CD4-positive, CD25-positive, alpha-beta regulatory T cell (primary cell): ENCODE measurements around the gene RIN1. TPM values are rescaled to one million over a fixed set of nuclear protein-coding genes. Genes with fewer than 3 reads are reported as not detected.

Source experiments
- ATAC-seq, 2 donors: fragments of 150-1000 bp; cut with Tn5 transposase; one replicate each; pipeline ENCODE4 v1.10.0; 2021; ENCODE audit warnings: low read depth in 2 of 2, moderate number of reproducible peaks in 2 of 2, moderate library complexity in 1 of 2
- DNase-seq, 3 donors: peaks; one replicate each; pipeline versions ENCODE4 v3.0.0 to v3.0.0-alpha.2; 2012 to 2022; ENCODE audit warnings: mixed read lengths in 1 of 3
- H3K27ac ChIP-seq: one replicate; pipeline ENCODE4 v1.7.0; 2013; ENCODE audit warnings: mild to moderate bottlenecking, low read length; ENCODE audit not compliant: insufficient read depth, poor library complexity, severe bottlenecking
- H3K27me3 ChIP-seq: one replicate; pipeline ENCODE4 v1.7.0; 2013; ENCODE audit warnings: low read length; ENCODE audit not compliant: control insufficient read depth, insufficient read depth
- H3K36me3 ChIP-seq: one replicate; pipeline ENCODE4 v1.7.0; 2013; ENCODE audit warnings: mild to moderate bottlenecking, low read length, moderate library complexity; ENCODE audit not compliant: control insufficient read depth, insufficient read depth
- H3K4me1 ChIP-seq: 2 replicates; pipeline ENCODE4 v1.7.0; 2013; ENCODE audit warnings: mild to moderate bottlenecking, low read length; ENCODE audit not compliant: insufficient read depth, control insufficient read depth, poor library complexity, severe bottlenecking
- H3K4me3 ChIP-seq: one replicate; pipeline ENCODE4 v1.7.0; 2013; ENCODE audit warnings: low read depth, mild to moderate bottlenecking, low read length, moderate library complexity
- H3K9me3 ChIP-seq, 2 experiments: 1 replicate in 1 of 2; 2 replicates in 1 of 2; pipeline ENCODE4 v1.7.0; 2013; ENCODE audit warnings: low read length in 2 of 2, mild to moderate bottlenecking in 1 of 2, moderate library complexity in 1 of 2; ENCODE audit not compliant: control insufficient read depth in 2 of 2
- H3K27ac Mint-ChIP-seq, 3 donors: one replicate each; pipeline ENCODE4 v1.8.0; 2020 to 2022; ENCODE audit warnings: mild to moderate bottlenecking in 3 of 3, mixed read lengths in 3 of 3, moderate library complexity in 2 of 3
- H3K27me3 Mint-ChIP-seq: one replicate; pipeline ENCODE4 v1.8.0; 2022; ENCODE audit warnings: mild to moderate bottlenecking, mixed read lengths
- H3K36me3 Mint-ChIP-seq: one replicate; pipeline ENCODE4 v1.8.0; 2020; ENCODE audit warnings: mixed read lengths
- H3K4me1 Mint-ChIP-seq, 4 donors: one replicate each; pipeline ENCODE4 v1.8.0; 2020 to 2022; ENCODE audit warnings: mixed read lengths in 4 of 4, mild to moderate bottlenecking in 1 of 4
- H3K4me3 Mint-ChIP-seq, 4 donors: one replicate each; pipeline ENCODE4 v1.8.0; 2020 to 2022; ENCODE audit warnings: mild to moderate bottlenecking in 4 of 4, mixed read lengths in 4 of 4, moderate library complexity in 3 of 4
- H3K9me3 Mint-ChIP-seq, 7 donors: one replicate each; pipeline ENCODE4 v1.8.0; 2020 to 2022; ENCODE audit warnings: mixed read lengths in 7 of 7, mild to moderate bottlenecking in 3 of 7, moderate library complexity in 2 of 7
- polyA plus RNA-seq, 4 donors: library from polyadenylated mRNA; unstranded; fragments of 300-500 nt; fragmentation: Illumina TruSeq; gene quantifications; one replicate each; pipeline ENCODE4 v1.2.3, GENCODE V29; 2021
- total RNA-seq: library from RNA; stranded (reverse); gene quantifications from one replicate; pipeline ENCODE4 v1.2.3, GENCODE V29; 2022

RIN1 gene
- total and polyA plus RNA-seq, 5 donors from 2014 or later = 0.33 to 1.0 (median 0.92) TPM

DNA sequence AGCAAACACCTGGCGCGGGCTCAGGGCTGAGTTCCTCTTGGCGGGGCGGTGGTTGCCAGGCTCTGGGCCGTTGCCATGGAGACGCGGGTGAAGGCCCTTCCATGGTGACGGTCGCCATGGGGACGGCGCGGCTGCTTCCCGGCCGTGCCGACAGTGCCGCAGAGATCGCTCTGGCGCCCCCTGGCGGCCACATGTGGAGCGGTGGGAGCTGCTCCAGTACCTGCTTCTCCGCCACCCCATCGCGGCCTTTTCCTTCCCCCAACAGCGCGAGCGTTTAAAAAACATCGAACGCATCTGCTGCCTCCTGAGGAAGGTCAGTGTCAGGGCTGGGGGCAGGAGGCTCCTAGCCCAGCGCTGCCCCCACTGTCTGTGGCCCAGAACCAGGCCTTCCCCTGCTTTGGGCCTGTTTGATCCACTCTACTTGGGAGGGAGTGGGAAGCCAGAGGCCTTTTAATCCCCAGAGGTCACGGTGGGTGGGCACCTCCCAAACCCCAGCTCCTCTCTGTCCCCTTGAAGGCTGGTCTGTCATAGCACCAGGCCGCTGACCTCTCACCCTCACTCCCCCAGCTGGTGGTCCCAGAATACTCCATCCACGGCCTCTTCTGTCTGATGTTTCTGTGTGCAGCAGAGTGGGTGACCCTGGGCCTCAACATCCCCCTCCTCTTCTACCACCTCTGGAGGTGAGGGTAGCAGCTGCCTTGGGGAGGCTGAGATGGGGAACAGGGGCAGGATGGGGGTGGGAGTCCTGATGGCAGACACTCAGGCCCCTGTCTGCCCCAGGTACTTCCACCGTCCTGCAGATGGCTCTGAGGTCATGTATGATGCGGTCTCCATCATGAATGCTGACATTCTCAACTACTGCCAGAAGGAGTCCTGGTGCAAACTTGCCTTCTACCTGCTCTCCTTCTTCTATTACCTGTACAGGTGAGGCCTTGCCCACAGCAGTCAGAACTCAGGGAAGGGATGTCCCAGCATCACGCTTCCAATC lies 53.5 kb downstream of the RIN1 start:
- H3K4me3 ChIP-seq = no peak overlapping the region
- no peaks in the 10 kb centered on the region for H3K27me3 ChIP-seq
- Mint-ChIP-seq H3K36me3 (no peaks in the 10 kb centered on the region), H3K4me3 (peak overlapping the region; percentile 65 to 94 (median 84)), H3K4me1 (peaks cover 0 to 46% (median 17%) of the 10 kb centered on the region in 4 donors), H3K9me3 (no peaks in the 10 kb centered on the region), H3K27me3 (peaks cover 5% of the 10 kb centered on the region), H3K27ac (peak overlapping the region; percentile 76 to 88 (median 77))
- H3K9me3 ChIP-seq = no peaks in the 10 kb centered on the region
- H3K27ac ChIP-seq = peak overlapping the region; percentile 70
- peak; percentile 98 to 100 (median 98) for DNase-seq
- peak; percentile 82 to 85 for ATAC-seq
- no peaks in the 10 kb centered on the region for H3K36me3 ChIP-seq
- H3K4me1 ChIP-seq = peaks cover 37% of the 10 kb centered on the region

Other genes with a start within 250 kb of the RIN1 start
- 42.1 TPM for gene KLC2, start 78.7 kb downstream of the RIN1 start, total RNA-seq
- gene KLC2, start 78.7 kb downstream of the RIN1 start, polyA plus RNA-seq = 1 to 10 TPM; 2.5 to 3.8 (median 3.3) TPM
- gene RAB1B, start 67.8 kb downstream of the RIN1 start, total RNA-seq = 79.6 TPM
- gene RAB1B, start 67.8 kb downstream of the RIN1 start, polyA plus RNA-seq = 10 to 100 TPM; 13.1 to 19.6 (median 15.1) TPM
- gene CNIH2, start 58.3 kb downstream of the RIN1 start, total RNA-seq = 4.5 TPM
- not detected for gene CNIH2, start 58.3 kb downstream of the RIN1 start, polyA plus RNA-seq
- 29.3 TPM for gene YIF1A, start 47.3 kb downstream of the RIN1 start, total RNA-seq
- gene YIF1A, start 47.3 kb downstream of the RIN1 start, polyA plus RNA-seq = 10 to 100 TPM; 48.3 to 71.3 (median 55.3) TPM
- not detected for gene TMEM151A, start 44.5 kb downstream of the RIN1 start, total RNA-seq
- gene TMEM151A, start 44.5 kb downstream of the RIN1 start, polyA plus RNA-seq = not detected
- gene CD248, start 19.4 kb downstream of the RIN1 start, total RNA-seq = 0.30 TPM
- under 1 TPM; 0.06 to 0.11 (median 0.10) TPM for gene CD248, start 19.4 kb downstream of the RIN1 start, polyA plus RNA-seq
- 53.4 TPM for gene BRMS1, start 8.7 kb upstream of the RIN1 start, total RNA-seq
- 10 to 100 TPM; 74.7 to 90.4 (median 82.5) TPM for gene BRMS1, start 8.7 kb upstream of the RIN1 start, polyA plus RNA-seq
- gene B4GAT1, start 11.2 kb upstream of the RIN1 start, total RNA-seq = 3.5 TPM
- 10 to 100 TPM in 3 of 4 donors, 1 to 10 TPM in 1; 8.4 to 15.1 (median 12.3) TPM for gene B4GAT1, start 11.2 kb upstream of the RIN1 start, polyA plus RNA-seq
- gene SLC29A2, start 35.3 kb upstream of the RIN1 start, total RNA-seq = 3.4 TPM
- gene SLC29A2, start 35.3 kb upstream of the RIN1 start, polyA plus RNA-seq = 1 to 10 TPM in 3 of 4 donors, under 1 TPM in 1; 0.83 to 2.3 (median 1.6) TPM
- not detected for gene NPAS4, start 84.6 kb upstream of the RIN1 start, total RNA-seq
- not detected for gene NPAS4, start 84.6 kb upstream of the RIN1 start, polyA plus RNA-seq
- 22.7 TPM for gene MRPL11, start 102.4 kb upstream of the RIN1 start, total RNA-seq
- gene MRPL11, start 102.4 kb upstream of the RIN1 start, polyA plus RNA-seq = 10 to 100 TPM; 80.4 to 96.9 (median 84.5) TPM
- 9.6 TPM for gene PELI3, start 130.5 kb upstream of the RIN1 start, total RNA-seq
- 1 to 10 TPM; 4.4 to 9.3 (median 5.7) TPM for gene PELI3, start 130.5 kb upstream of the RIN1 start, polyA plus RNA-seq
- 29.5 TPM for gene DPP3, start 144.0 kb upstream of the RIN1 start, total RNA-seq
- gene DPP3, start 144.0 kb upstream of the RIN1 start, polyA plus RNA-seq = 10 to 100 TPM; 27.1 to 38.7 (median 32.8) TPM
- gene BBS1, start 174.2 kb upstream of the RIN1 start, total RNA-seq = 16.4 TPM
- 1 to 10 TPM; 5.6 to 9.4 (median 7.0) TPM for gene BBS1, start 174.2 kb upstream of the RIN1 start, polyA plus RNA-seq
- 15.5 TPM for gene ZDHHC24, start 209.6 kb upstream of the RIN1 start, total RNA-seq
- 10 to 100 TPM; 14.1 to 20.6 (median 15.0) TPM for gene ZDHHC24, start 209.6 kb upstream of the RIN1 start, polyA plus RNA-seq
- not detected for gene ACTN3, start 210.5 kb upstream of the RIN1 start, total RNA-seq
- not detected for gene ACTN3, start 210.5 kb upstream of the RIN1 start, polyA plus RNA-seq
- 6.9 TPM for gene CTSF, start 232.2 kb upstream of the RIN1 start, total RNA-seq
- 10 to 100 TPM; 17.3 to 28.6 (median 17.9) TPM for gene CTSF, start 232.2 kb upstream of the RIN1 start, polyA plus RNA-seq